ENCODE measurements around the gene GNE. TPM values are rescaled to one million over a fixed set of nuclear protein-coding genes. Genes with fewer than 3 reads are reported as not detected.

Gene GNE
- total and polyA plus RNA-seq, 10 of the 15 experiments (the other 5 are each of a cell fraction or from before 2014, with no cell fraction given): 4.1 to 13.6 (median 10.7) TPM

DNA sequence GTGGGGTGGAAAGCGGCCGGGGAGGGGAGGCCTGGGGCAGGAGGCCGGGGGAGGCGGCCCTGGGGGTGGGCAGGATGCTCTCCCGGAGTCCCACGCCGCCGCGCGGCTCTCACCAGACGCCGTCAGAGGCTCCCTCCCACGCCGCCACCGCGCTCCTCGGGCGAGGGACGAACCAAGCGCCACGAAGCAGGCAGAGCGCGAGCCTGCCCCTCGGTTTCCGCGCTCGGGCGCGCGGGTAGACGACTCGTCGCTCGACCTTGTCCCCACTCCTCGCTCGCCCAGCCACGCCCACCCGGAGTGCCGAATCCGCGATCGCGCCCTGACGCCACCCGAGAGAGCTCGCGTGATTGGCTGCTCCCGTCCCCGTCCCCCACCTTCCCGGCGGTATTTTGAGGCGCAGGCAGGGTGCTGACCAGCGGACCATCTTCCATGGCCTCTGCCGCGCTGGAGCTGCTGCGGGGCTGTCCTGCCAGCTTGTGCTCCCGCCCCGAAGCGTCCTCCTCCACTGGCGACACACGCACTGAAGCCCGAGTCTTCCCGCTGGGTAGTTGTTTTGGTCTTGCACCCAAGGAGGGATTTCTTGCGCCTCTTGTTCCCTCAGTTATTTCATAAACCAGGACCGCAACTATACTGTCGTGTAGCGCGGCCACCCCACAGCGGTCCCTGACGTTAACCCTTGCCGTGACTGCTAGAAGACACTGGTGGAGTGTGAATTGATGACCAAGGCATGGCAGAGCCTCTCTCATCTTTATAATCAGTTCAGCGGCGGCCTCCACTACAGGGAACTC, at the start of gene GNE (continued):
- TF ChIP-seq, protein P1, sequence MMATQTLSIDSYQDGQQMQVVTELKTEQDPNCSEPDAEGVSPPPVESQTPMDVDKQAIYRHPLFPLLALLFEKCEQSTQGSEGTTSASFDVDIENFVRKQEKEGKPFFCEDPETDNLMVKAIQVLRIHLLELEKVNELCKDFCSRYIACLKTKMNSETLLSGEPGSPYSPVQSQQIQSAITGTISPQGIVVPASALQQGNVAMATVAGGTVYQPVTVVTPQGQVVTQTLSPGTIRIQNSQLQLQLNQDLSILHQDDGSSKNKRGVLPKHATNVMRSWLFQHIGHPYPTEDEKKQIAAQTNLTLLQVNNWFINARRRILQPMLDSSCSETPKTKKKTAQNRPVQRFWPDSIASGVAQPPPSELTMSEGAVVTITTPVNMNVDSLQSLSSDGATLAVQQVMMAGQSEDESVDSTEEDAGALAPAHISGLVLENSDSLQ (IDR thresholded peaks at IDR 0.05): peak; percentile 71
- no peak for TF ChIP-seq MEF2B (IDR thresholded peaks at IDR 0.05; ENCODE audit: partially characterized antibody, poor library complexity, severe bottlenecking)
- TF ChIP-seq ZZZ3 (IDR thresholded peaks at IDR 0.05; ENCODE audit: control insufficient read depth, insufficient read length, low read depth): no peak
- TF ChIP-seq NBN (IDR thresholded peaks at IDR 0.05): peak; percentile 78
- peak; percentile 58; the same call in 1 of the 2 replicates for TF ChIP-seq CBFB (IDR thresholded peaks at IDR 0.05; ENCODE audit: low read depth)
- 0 out of 2 replicates have a peak, but pooled peaks have one; percentile 39 for TF ChIP-seq JUND (IDR thresholded peaks at IDR 0.05; ENCODE audit: low read depth, low read length)
- TF ChIP-seq, protein P2, sequence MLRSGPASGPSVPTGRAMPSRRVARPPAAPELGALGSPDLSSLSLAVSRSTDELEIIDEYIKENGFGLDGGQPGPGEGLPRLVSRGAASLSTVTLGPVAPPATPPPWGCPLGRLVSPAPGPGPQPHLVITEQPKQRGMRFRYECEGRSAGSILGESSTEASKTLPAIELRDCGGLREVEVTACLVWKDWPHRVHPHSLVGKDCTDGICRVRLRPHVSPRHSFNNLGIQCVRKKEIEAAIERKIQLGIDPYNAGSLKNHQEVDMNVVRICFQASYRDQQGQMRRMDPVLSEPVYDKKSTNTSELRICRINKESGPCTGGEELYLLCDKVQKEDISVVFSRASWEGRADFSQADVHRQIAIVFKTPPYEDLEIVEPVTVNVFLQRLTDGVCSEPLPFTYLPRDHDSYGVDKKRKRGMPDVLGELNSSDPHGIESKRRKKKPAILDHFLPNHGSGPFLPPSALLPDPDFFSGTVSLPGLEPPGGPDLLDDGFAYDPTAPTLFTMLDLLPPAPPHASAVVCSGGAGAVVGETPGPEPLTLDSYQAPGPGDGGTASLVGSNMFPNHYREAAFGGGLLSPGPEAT (IDR thresholded peaks at IDR 0.05; ENCODE audit: low read depth): peak; percentile 67
- no peak for TF ChIP-seq NR2F1 (conservative IDR thresholded peaks at IDR 0.05)
- no peak for TF ChIP-seq RBBP5 (conservative IDR thresholded peaks at IDR 0.05)
- peak; percentile 54; the same call in 1 of the 2 replicates for TF ChIP-seq MEF2A (IDR thresholded peaks at IDR 0.05; ENCODE audit: insufficient read depth, low read depth, low read length)
- peak; percentile 59; the same call in 1 of the 2 replicates for TF ChIP-seq TAF1 (IDR thresholded peaks at IDR 0.05; ENCODE audit: borderline replicate concordance, low read depth, low read length)
- TF ChIP-seq, protein P3, sequence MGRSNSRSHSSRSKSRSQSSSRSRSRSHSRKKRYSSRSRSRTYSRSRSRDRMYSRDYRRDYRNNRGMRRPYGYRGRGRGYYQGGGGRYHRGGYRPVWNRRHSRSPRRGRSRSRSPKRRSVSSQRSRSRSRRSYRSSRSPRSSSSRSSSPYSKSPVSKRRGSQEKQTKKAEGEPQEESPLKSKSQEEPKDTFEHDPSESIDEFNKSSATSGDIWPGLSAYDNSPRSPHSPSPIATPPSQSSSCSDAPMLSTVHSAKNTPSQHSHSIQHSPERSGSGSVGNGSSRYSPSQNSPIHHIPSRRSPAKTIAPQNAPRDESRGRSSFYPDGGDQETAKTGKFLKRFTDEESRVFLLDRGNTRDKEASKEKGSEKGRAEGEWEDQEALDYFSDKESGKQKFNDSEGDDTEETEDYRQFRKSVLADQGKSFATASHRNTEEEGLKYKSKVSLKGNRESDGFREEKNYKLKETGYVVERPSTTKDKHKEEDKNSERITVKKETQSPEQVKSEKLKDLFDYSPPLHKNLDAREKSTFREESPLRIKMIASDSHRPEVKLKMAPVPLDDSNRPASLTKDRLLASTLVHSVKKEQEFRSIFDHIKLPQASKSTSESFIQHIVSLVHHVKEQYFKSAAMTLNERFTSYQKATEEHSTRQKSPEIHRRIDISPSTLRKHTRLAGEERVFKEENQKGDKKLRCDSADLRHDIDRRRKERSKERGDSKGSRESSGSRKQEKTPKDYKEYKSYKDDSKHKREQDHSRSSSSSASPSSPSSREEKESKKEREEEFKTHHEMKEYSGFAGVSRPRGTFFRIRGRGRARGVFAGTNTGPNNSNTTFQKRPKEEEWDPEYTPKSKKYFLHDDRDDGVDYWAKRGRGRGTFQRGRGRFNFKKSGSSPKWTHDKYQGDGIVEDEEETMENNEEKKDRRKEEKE (IDR thresholded peaks at IDR 0.05): no peak
- peak; percentile 65 for TF ChIP-seq RUNX3 (IDR thresholded peaks at IDR 0.05; ENCODE audit: low read length)
- no peak for TF ChIP-seq NR2C1 (IDR thresholded peaks at IDR 0.05)
- TF ChIP-seq PBX3 (IDR thresholded peaks at IDR 0.05; ENCODE audit: insufficient replicate concordance, low read depth, low read length): peak; percentile 51
- TF ChIP-seq NR2C2 (IDR thresholded peaks at IDR 0.05; ENCODE audit: borderline replicate concordance, control insufficient read depth, insufficient read length, low read depth): peak; percentile 99
- no peak for TF ChIP-seq USF1 (IDR thresholded peaks at IDR 0.05; ENCODE audit: borderline replicate concordance, extremely low read length, insufficient read depth, low read depth, low read length)
- TF ChIP-seq IRF4 (IDR thresholded peaks at IDR 0.05; ENCODE audit: low read depth, low read length): peak; percentile 60; the same call in 1 of the 2 replicates
- TF ChIP-seq ZNF217 (IDR thresholded peaks at IDR 0.05): no peak
- TF ChIP-seq RAD51 (IDR thresholded peaks at IDR 0.05): peak; percentile 47; the same call in 1 of the 2 replicates
- 0 out of 2 replicates have a peak, but pooled peaks have one; percentile 67 for TF ChIP-seq PML (IDR thresholded peaks at IDR 0.05; ENCODE audit: low read length)
- TF ChIP-seq SP1 (IDR thresholded peaks at IDR 0.05; ENCODE audit: low read depth, low read length): peak; percentile 97

Measured in GM12878 (cell line).